GM19455 (cell line): ENCODE results near the gene XG.
"Not testable (repeated sequence)": the region's sequence is repeated elsewhere in the genome, so short reads cannot be mapped to it uniquely, and the experiment has no call there.

ENCODE experiments used
- ATAC-seq: cut with Tn5 transposase; IDR thresholded peaks from one replicate; pipeline ENCODE4 v1.9.1; 2021; ENCODE audit not compliant: unreplicated experiment

The XG gene

GRCh38 chrX:2774776-2775175 lies 22.9 kb downstream of the XG start:
- ATAC-seq, result no peak

- ATAC-seq, result not testable (repeated sequence)
Measured at GRCh38 chrX:2780472-2781225, 28.8 kb downstream of the XG start.

GRCh38 chrX:2781226-2781571 lies 29.4 kb downstream of the XG start:
- no peak for ATAC-seq

GRCh38 chrX:2781698-2782097 lies 29.9 kb downstream of the XG start:
- no peak for ATAC-seq

GRCh38 chrX:2782171-2782570 lies 30.3 kb downstream of the XG start:
- ATAC-seq, result no peak

GRCh38 chrX:2782778-2783177 lies 30.9 kb downstream of the XG start:
- ATAC-seq, result no peak

- no peak for ATAC-seq
Measured at GRCh38 chrX:2784026-2784425, 32.2 kb downstream of the XG start.

GRCh38 chrX:2785538-2785937 lies 33.7 kb downstream of the XG start:
- no peak for ATAC-seq

GRCh38 chrX:2788980-2789379 lies 37.1 kb downstream of the XG start:
- ATAC-seq, result no peak

GRCh38 chrX:2789569-2789968 lies 37.7 kb downstream of the XG start:
- ATAC-seq, result no peak

GRCh38 chrX:2793752-2794151 lies 41.9 kb downstream of the XG start:
- no peak for ATAC-seq

GRCh38 chrX:2794336-2794735 lies 42.5 kb downstream of the XG start:
- ATAC-seq, result no peak

GRCh38 chrX:2796808-2797207 lies 45.0 kb downstream of the XG start:
- ATAC-seq, result not testable (repeated sequence)

- ATAC-seq, result no peak
Measured at GRCh38 chrX:2799369-2799768, 47.5 kb downstream of the XG start.

GRCh38 chrX:2799980-2800379 lies 48.1 kb downstream of the XG start:
- not testable (repeated sequence) for ATAC-seq

GRCh38 chrX:2801223-2801622 lies 49.4 kb downstream of the XG start:
- ATAC-seq, result no peak

- not testable (repeated sequence) for ATAC-seq
Measured at GRCh38 chrX:2802376-2803090, 50.7 kb downstream of the XG start.

- not testable (repeated sequence) for ATAC-seq
Measured at GRCh38 chrX:2803486-2803885, 51.6 kb downstream of the XG start.

- ATAC-seq, result not testable (repeated sequence)
Measured at GRCh38 chrX:2804106-2804843, 52.4 kb downstream of the XG start.

GRCh38 chrX:2804858-2805257 lies 53.0 kb downstream of the XG start:
- not testable (repeated sequence) for ATAC-seq

- ATAC-seq, result no peak
Measured at GRCh38 chrX:2811271-2811670, 59.4 kb downstream of the XG start.
